SK-N-SH (cell line): ENCODE measurements around the gene NEK2. TPM values are rescaled to one million over a fixed set of nuclear protein-coding genes. Genes with fewer than 3 reads are reported as not detected.

Experiments
- CTCF ChIA-PET: fragments of 300-600, 350-600 bp; formaldehyde crosslinking; extraction: SDS; loops from one replicate; lab custom pipeline; 2021; lab: Yijun Ruan, JAX
- POLR2A ChIA-PET: fragments of 350-600 bp; sonication (Branson Sonifier 250); formaldehyde crosslinking; extraction: SDS; loops from one replicate; lab custom pipeline; 2020; ENCODE audit warnings: antibody characterized with exemption, inconsistent platforms; lab: Yijun Ruan, JAX
- DNase-seq: peaks from one replicate; pipeline ENCODE4 v3.0.0; 2012
- H2AFZ ChIP-seq: fragments of 200-600 bp; sonication (generic); 2 replicates; pipeline ENCODE4 v1.8.1; 2016; ENCODE audit warnings: antibody characterized with exemption, mild to moderate bottlenecking, low read depth
- H3F3A ChIP-seq: fragments of 200-600 bp; sonication (generic); replicated peaks from 2 replicates; pipeline ENCODE3; 2016; ENCODE audit warnings: antibody characterized with exemption, mild to moderate bottlenecking; ENCODE audit not compliant: insufficient read depth
- H3K27ac ChIP-seq, 2 experiments: fragments of 200-500 bp in 1 of 2; fragments of 200-600 bp in 1 of 2; sonication (Bioruptor generic) in 1 of 2; sonication (generic), shearing (Covaris generic) in 1 of 2; 2 replicates each; pipeline versions ENCODE4 v1.5.1 to v1.6.1; 2014 to 2016; ENCODE audit warnings: low read depth in 2 of 2, inconsistent platforms in 1 of 2, low read length in 1 of 2, mild to moderate bottlenecking in 1 of 2, mixed read lengths in 1 of 2
- H3K27me3 ChIP-seq: fragments of 200-600 bp; sonication (generic), shearing (Covaris generic); 2 replicates; pipeline ENCODE4 v1.6.1; 2016; ENCODE audit warnings: mixed run types; ENCODE audit not compliant: insufficient read depth
- H3K36me3 ChIP-seq, 2 experiments: fragments of 200-500 bp in 1 of 2; fragments of 200-600 bp in 1 of 2; sonication (Bioruptor generic) in 1 of 2; sonication (generic) in 1 of 2; replicated peaks in 1 of 2; 2 replicates each; pipeline versions ENCODE3 to v1.5.1; 2014 to 2016; ENCODE audit warnings: low read length in 1 of 2, mild to moderate bottlenecking in 1 of 2; ENCODE audit not compliant: insufficient read depth in 2 of 2, control insufficient read depth in 1 of 2
- H3K4me1 ChIP-seq, 2 experiments: fragments of 200-500 bp in 1 of 2; fragments of 200-600 bp in 1 of 2; sonication (Bioruptor generic) in 1 of 2; sonication (generic), shearing (Covaris generic) in 1 of 2; 2 replicates each; pipeline versions ENCODE4 v1.5.1 to v1.6.1; 2014 to 2016; ENCODE audit warnings: low read depth in 1 of 2, low read length in 1 of 2, mixed run types in 1 of 2; ENCODE audit not compliant: insufficient read depth in 2 of 2, control insufficient read depth in 1 of 2
- H3K4me2 ChIP-seq: fragments of 200-600 bp; sonication (generic), shearing (Covaris generic); 2 replicates; pipeline ENCODE4 v1.6.1; 2017; ENCODE audit warnings: mixed run types
- H3K4me3 ChIP-seq, 2 experiments: fragments of 200-500 bp in 1 of 2; fragments of 200-600 bp in 1 of 2; sonication (Bioruptor generic) in 1 of 2; sonication (generic), shearing (Covaris generic) in 1 of 2; 2 replicates each; pipeline versions ENCODE4 v1.5.1 to v1.8.1; 2014 to 2016; ENCODE audit warnings: low read depth in 2 of 2, inconsistent platforms in 1 of 2, low read length in 1 of 2, mild to moderate bottlenecking in 1 of 2, mixed read lengths in 1 of 2, moderate library complexity in 1 of 2
- H3K79me2 ChIP-seq: fragments of 200-600 bp; sonication (generic); 2 replicates; pipeline ENCODE4 v1.8.1; 2017; ENCODE audit warnings: mild to moderate bottlenecking; ENCODE audit not compliant: insufficient read depth
- H3K9ac ChIP-seq: fragments of 200-600 bp; sonication (generic); 2 replicates; pipeline ENCODE4 v1.6.1; 2017; ENCODE audit warnings: mixed run types
- H3K9me2 ChIP-seq: fragments of 200-600 bp; sonication (generic); 2 replicates; pipeline ENCODE4 v1.6.1; 2017; ENCODE audit warnings: mixed run types
- H3K9me3 ChIP-seq: fragments of 200-600 bp; sonication (generic); 2 replicates; pipeline ENCODE4 v1.6.1; 2017; ENCODE audit warnings: mixed run types, mild to moderate bottlenecking, moderate library complexity
- H4K20me1 ChIP-seq: fragments of 200-600 bp; sonication (generic); 2 replicates; pipeline ENCODE4 v1.6.1; 2017; ENCODE audit warnings: mild to moderate bottlenecking, mixed run types; ENCODE audit not compliant: insufficient read depth
- CTCF ChIP-seq: fragments of 200-600 bp; sonication (generic); IDR thresholded peaks from 2 replicates; pipeline ENCODE4 v1.6.1; 2017; ENCODE audit warnings: antibody characterized with exemption, mild to moderate bottlenecking, moderate library complexity
- GABPA ChIP-seq: IDR thresholded peaks from 2 replicates; pipeline ENCODE4 v1.4.0; 2012; ENCODE audit warnings: low read depth, mild to moderate bottlenecking
- POLR2AphosphoS5 ChIP-seq: IDR thresholded peaks from 2 replicates; pipeline ENCODE4 v1.6.1; 2012; ENCODE audit warnings: low read depth, low read length
- REST ChIP-seq: IDR thresholded peaks from 2 replicates; pipeline ENCODE4 v1.6.1; 2012; ENCODE audit warnings: mild to moderate bottlenecking, low read depth, low read length, moderate library complexity
- RFX5 ChIP-seq: IDR thresholded peaks from 2 replicates; pipeline ENCODE4 v1.6.1; 2012; ENCODE audit warnings: mild to moderate bottlenecking, improper control_type of control experiment, low read length
- RXRA ChIP-seq: IDR thresholded peaks from 2 replicates; pipeline ENCODE4 v1.4.0; 2012; ENCODE audit warnings: low read depth, mild to moderate bottlenecking, borderline replicate concordance
- TAF1 ChIP-seq: IDR thresholded peaks from 2 replicates; pipeline ENCODE4 v1.6.1; 2012; ENCODE audit warnings: low read depth, mild to moderate bottlenecking, low read length, moderate library complexity, borderline replicate concordance
- WGBS: methylation state at CpG from one replicate; pipeline ENCODE4 v1.1.6; 2017; ENCODE audit warnings: low lambda C conversion rate; 5-methylcytosine and 5-hydroxymethylcytosine counted together
- polyA plus RNA-seq, 3 experiments: library from polyadenylated mRNA; depleted of rRNA; stranded (reverse); fragments of >200 nt; gene quantifications; 2 replicates each; pipeline ENCODE4 v1.2.3, GENCODE V29; 2012

The NEK2 gene
- polyA plus RNA-seq, 1 of the 3 experiments (the other 2 are of a cell fraction) = 9.4 TPM

GRCh38 chr1:211660718-211661222 is 14.7 kb downstream of the NEK2 start:
- H3K27me3 ChIP-seq = no peaks in the 10 kb centered on the region
- ChIA-PET CTCF (interaction anchor here (0.7 to 1.5 kb wide), 5 partner anchors 20 to 375 kb away, joined by 3 to 5 read pairs (median 3); partner anchors contain the start of genes DTL, INTS7 and SLC30A1), POLR2A (no interaction called here)
- no peak overlapping the region for H3K9ac ChIP-seq
- no peaks in the 10 kb centered on the region for H3K9me3 ChIP-seq
- H2AFZ ChIP-seq = no peak overlapping the region
- H3F3A ChIP-seq = peaks cover 6% of the 10 kb centered on the region
- no peak overlapping the region for H3K4me2 ChIP-seq
- no peak overlapping the region for H3K27ac ChIP-seq
- H3K4me1 ChIP-seq = no peaks in the 10 kb centered on the region
- H3K9me2 ChIP-seq = no peaks in the 10 kb centered on the region
- no peak for DNase-seq
- no peaks in the 10 kb centered on the region for H3K79me2 ChIP-seq
- WGBS = 95% methylated on average over 10 of the region's 10 CpGs
- TF ChIP-seq REST = no peak
- TF ChIP-seq GABPA = no peak
- TF ChIP-seq CTCF = no peak
- no peak for TF ChIP-seq TAF1
- no peak for TF ChIP-seq POLR2AphosphoS5
- peaks cover 18 to 28% of the 10 kb centered on the region in 2 experiments for H3K36me3 ChIP-seq
- H3K4me3 ChIP-seq = no peak overlapping the region
- H4K20me1 ChIP-seq = no peaks in the 10 kb centered on the region

- 84% methylated on average over 3 of the region's 4 CpGs for WGBS
- no peaks in the 10 kb centered on the region for H3K9me2 ChIP-seq
- H2AFZ ChIP-seq = no peak overlapping the region
- H3F3A ChIP-seq = no peaks in the 10 kb centered on the region
- DNase-seq = no peak
- H3K36me3 ChIP-seq = no peaks in the 10 kb centered on the region
- ChIA-PET POLR2A (no interaction called here), CTCF (interaction anchor here (1.1 to 12.7 kb wide), 4 partner anchors 10 to 333 kb away, joined by 3 to 209 read pairs (median 4); no protein-coding TSS in a partner anchor)
- H3K27me3 ChIP-seq = no peaks in the 10 kb centered on the region
- no peaks in the 10 kb centered on the region for H3K79me2 ChIP-seq
- H3K27ac ChIP-seq = no peak overlapping the region
- H3K9ac ChIP-seq = no peak overlapping the region
- H3K4me2 ChIP-seq = no peak overlapping the region
- TF ChIP-seq RXRA = no peak
- TF ChIP-seq RFX5 = no peak
- no peak for TF ChIP-seq TAF1
- no peaks in the 10 kb centered on the region for H3K9me3 ChIP-seq
- H3K4me3 ChIP-seq = no peak overlapping the region
- H4K20me1 ChIP-seq = no peaks in the 10 kb centered on the region
- peaks cover 0 to 4% of the 10 kb centered on the region in 2 experiments; a peak in 1 of 4 replicates for H3K4me1 ChIP-seq
These were observed 18.7 kb downstream of the NEK2 start for GRCh38 chr1:211656728-211657127.
